Epithelial cell of esophagus (primary cell): Measurements from ENCODE around the gene ANXA5.

Experiments used
- DNase-seq: peaks from one replicate; pipeline ENCODE4 v3.0.0; 2010; ENCODE audit warnings: low read depth
- H3K4me3 ChIP-seq: 2 replicates; pipeline ENCODE4 v1.5.1; 2011; ENCODE audit warnings: mild to moderate bottlenecking, low read length, control low read depth
- CTCF ChIP-seq: IDR thresholded peaks from 2 replicates; pipeline ENCODE4 v1.5.1; 2011; ENCODE audit warnings: low read depth, mild to moderate bottlenecking, low read length, control low read depth, inconsistent platforms; ENCODE audit not compliant: insufficient read depth; ENCODE audit errors: missing control alignments

The ANXA5 gene

DNA sequence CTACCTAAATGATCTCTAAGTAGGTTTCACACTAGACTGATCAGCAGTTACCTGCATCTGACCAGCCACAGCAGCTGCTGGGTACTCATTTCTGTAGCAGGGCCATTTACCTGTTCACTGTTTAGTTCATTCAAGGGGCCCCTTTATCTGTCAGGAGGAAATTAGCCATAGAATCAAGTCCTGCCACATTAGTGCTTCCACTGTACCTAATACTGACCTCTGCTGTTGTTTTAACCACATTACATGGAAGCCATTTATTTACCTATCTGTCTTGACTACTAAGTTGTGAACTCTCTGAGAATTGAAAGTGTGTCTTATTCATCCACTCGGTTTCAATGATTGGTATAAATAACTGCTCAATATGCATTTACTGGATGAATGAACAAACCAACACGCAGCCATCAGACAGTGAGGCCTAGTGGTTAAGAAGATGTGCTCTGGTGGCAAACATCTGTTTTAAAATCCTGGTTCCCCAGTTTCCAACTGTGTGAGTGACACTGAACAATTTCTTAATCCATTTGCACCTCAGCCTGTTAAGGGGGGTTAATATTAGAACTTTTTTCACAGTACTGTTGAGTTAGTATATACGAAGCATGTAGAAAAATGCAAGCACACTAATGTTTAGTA, 30.0 kb upstream of the ANXA5 start:
- no peak overlapping the region for H3K4me3 ChIP-seq
- DNase-seq: peak; percentile 74
- peak; percentile 68 for TF ChIP-seq CTCF

GRCh38 chr4:121724671-121725070, 27.9 kb upstream of the ANXA5 start:
- peak; percentile 11 for DNase-seq
- TF ChIP-seq CTCF: no peak

DNA sequence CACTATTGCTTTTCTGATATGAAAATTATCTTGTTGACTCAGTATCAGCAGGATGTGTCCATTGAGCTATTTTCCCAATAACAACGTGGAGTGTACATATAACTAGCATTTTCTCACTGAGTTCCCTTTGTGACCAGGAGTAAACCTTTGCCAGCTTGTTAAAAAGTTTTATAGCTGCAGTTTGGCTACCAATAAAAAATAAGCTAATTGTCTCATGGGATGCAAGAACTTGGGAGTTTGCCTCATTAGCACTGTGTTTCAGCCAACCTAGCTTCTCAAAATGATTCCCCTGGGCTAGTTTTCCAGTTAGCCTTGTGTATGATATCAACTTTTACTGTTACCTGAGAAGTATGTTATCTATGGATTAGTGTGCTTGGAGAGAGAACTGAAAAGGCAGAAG, 24.9 kb upstream of the ANXA5 start:
- TF ChIP-seq CTCF: no peak
- H3K4me3 ChIP-seq: no peak overlapping the region
- DNase-seq: no peak

More at GRCh38 chr4:121724671-121725070, 27.9 kb upstream of the ANXA5 start:
- H3K4me3 ChIP-seq: no peak overlapping the region

DNA sequence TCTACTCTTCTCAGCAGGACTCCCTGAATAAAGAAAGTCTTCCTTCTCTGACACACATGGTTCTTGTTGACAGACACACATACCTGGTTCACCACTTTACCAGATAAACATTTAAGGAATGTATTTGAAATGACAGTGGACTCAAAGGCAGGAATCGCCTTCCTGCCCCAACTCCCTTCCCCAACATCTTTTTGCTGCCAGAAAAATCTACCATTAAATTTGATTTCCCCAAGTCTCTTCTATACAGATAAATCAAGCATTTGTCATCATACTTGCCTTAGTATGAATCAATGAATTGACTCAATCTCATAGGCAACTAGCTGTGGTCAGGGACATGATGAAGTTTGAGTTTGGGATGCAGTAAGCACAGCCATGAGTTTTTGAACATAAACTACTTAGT, 23.3 kb upstream of the ANXA5 start:
- no peak for TF ChIP-seq CTCF
- no peak for DNase-seq
- H3K4me3 ChIP-seq: no peak overlapping the region

GRCh38 chr4:121717680-121718237, 21.0 kb upstream of the ANXA5 start:
- H3K4me3 ChIP-seq: no peak overlapping the region
- no peak for TF ChIP-seq CTCF
- DNase-seq: no peak

DNA sequence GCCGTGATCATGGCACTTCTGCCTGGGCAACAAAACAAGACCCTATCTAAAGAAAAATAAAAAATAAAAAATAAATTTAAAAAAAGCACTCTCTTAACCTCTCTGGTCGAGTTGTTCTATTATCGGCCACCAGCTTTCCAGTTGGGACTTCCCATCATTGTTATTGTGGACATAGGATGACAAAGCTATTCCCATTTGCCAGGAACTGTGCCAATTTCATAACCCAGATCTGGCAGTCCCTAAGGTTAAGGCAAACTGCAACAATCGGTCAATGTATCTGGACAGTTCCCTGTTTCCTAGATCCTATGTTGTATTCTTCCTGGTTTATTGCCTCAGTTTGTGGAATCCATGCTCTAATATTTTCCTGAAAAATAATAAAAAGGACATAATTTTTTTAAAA, 17.8 kb upstream of the ANXA5 start:
- H3K4me3 ChIP-seq: no peak overlapping the region
- no peak for TF ChIP-seq CTCF
- DNase-seq: no peak

DNA sequence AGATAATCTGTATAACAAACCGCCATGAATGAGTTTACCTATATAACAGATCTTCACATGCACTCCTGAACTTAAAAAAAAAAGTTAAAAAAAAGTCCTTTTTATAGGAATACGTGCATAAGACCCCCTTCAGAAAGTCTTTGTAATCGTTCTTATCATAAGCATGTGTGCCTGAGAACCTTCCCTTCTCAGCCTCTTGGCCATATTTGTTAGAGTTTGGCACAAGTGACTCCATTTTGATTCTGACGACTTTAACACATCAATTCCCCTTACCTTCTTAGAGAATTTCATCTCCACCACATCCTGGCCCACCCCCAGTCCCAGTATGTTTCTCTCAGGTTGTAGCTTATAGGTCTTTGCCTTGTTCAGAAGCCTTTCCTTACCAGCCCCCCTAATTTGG, 16.0 kb upstream of the ANXA5 start:
- no peak for DNase-seq
- no peak overlapping the region for H3K4me3 ChIP-seq
- no peak for TF ChIP-seq CTCF
